ENCODE measurements around the gene FAM53A.

The FAM53A gene

GRCh38 chr4:1691737-1692373 lies 7.7 kb upstream of the FAM53A start:
- no peaks in the 10 kb centered on the region for H3K79me2 ChIP-seq (ENCODE audit: control insufficient read depth, insufficient read depth, low read length)
- WGBS (ENCODE audit: extremely low coverage, insufficient coverage, low lambda C conversion rate) = no CpG with 5 or more reads among the region's 9 CpGs
- no peak overlapping the region for H3K27ac ChIP-seq (ENCODE audit: low read depth, low read length)
- no peak overlapping the region for H2AK5ac ChIP-seq (ENCODE audit: low read length)
- no peak overlapping the region for H2BK5ac ChIP-seq (ENCODE audit: low read length)
- no peak overlapping the region for H3K4ac ChIP-seq (ENCODE audit: low read depth, low read length)
- no peak overlapping the region for H4K8ac ChIP-seq (ENCODE audit: low read depth, low read length)
- H3K56ac ChIP-seq (ENCODE audit: low read length) = no peak overlapping the region
- H3K4me3 ChIP-seq (ENCODE audit: low read length) = no peak overlapping the region
- H3K36me3 ChIP-seq (ENCODE audit: control insufficient read depth, insufficient read depth, low read length) = peaks cover 7% of the 10 kb centered on the region
- H2BK120ac ChIP-seq (ENCODE audit: low read depth, low read length) = no peak overlapping the region
- no peaks in the 10 kb centered on the region for H3K27me3 ChIP-seq (ENCODE audit: insufficient read depth, low read length, poor library complexity)
- no peaks in the 10 kb centered on the region for H3K4me1 ChIP-seq (ENCODE audit: control insufficient read depth, low read depth, low read length)
- no peak overlapping the region for H3K9ac ChIP-seq (ENCODE audit: low read length)
- H4K5ac ChIP-seq (ENCODE audit: low read length) = no peak overlapping the region
- no peak overlapping the region for H3K18ac ChIP-seq (ENCODE audit: low read length)
- no peak overlapping the region for H3K4me2 ChIP-seq (ENCODE audit: low read length)
- no peaks in the 10 kb centered on the region for H3K79me1 ChIP-seq (ENCODE audit: low read length)
- H3K23ac ChIP-seq (ENCODE audit: low read length) = no peak overlapping the region
- DNase-seq = no peak
- no peak overlapping the region for H2BK15ac ChIP-seq (replicated peaks; ENCODE audit: low read depth)

- no peak overlapping the region for H2BK120ac ChIP-seq (ENCODE audit: low read depth, low read length)
- no peaks in the 10 kb centered on the region for H3K27me3 ChIP-seq (ENCODE audit: insufficient read depth, low read length, poor library complexity)
- H3K79me1 ChIP-seq (ENCODE audit: low read length) = no peaks in the 10 kb centered on the region
- no peak overlapping the region for H4K8ac ChIP-seq (ENCODE audit: low read depth, low read length)
- H3K36me3 ChIP-seq (ENCODE audit: control insufficient read depth, insufficient read depth, low read length) = peaks cover 7% of the 10 kb centered on the region
- no peak for DNase-seq
- H2AK5ac ChIP-seq (ENCODE audit: low read length) = no peak overlapping the region
- no peak overlapping the region for H2BK5ac ChIP-seq (ENCODE audit: low read length)
- H3K4me1 ChIP-seq (ENCODE audit: control insufficient read depth, low read depth, low read length) = no peaks in the 10 kb centered on the region
- H3K23ac ChIP-seq (ENCODE audit: low read length) = no peak overlapping the region
- WGBS (ENCODE audit: extremely low coverage, insufficient coverage, low lambda C conversion rate) = no CpG with 5 or more reads among the region's 3 CpGs
- H3K4ac ChIP-seq (ENCODE audit: low read depth, low read length) = no peak overlapping the region
- no peak overlapping the region for H3K9ac ChIP-seq (ENCODE audit: low read length)
- no peak overlapping the region for H3K18ac ChIP-seq (ENCODE audit: low read length)
- H3K79me2 ChIP-seq (ENCODE audit: control insufficient read depth, insufficient read depth, low read length) = no peaks in the 10 kb centered on the region
- no peak overlapping the region for H4K5ac ChIP-seq (ENCODE audit: low read length)
- no peak overlapping the region for H3K4me3 ChIP-seq (ENCODE audit: low read length)
- no peak overlapping the region for H3K27ac ChIP-seq (ENCODE audit: low read depth, low read length)
- no peak overlapping the region for H3K56ac ChIP-seq (ENCODE audit: low read length)
- no peak overlapping the region for H2BK15ac ChIP-seq (replicated peaks; ENCODE audit: low read depth)
- H3K4me2 ChIP-seq (ENCODE audit: low read length) = no peak overlapping the region
Measured at GRCh38 chr4:1690698-1691097, 6.6 kb upstream of the FAM53A start.

GRCh38 chr4:1686440-1687036 lies 2.4 kb upstream of the FAM53A start:
- Histone ChIP-seq H3K27me3 (ENCODE audit: insufficient read depth, low read length, poor library complexity) (peaks cover 9% of the 10 kb centered on the region), H3K4me2 (ENCODE audit: low read length) (no peak overlapping the region), H3K4me3 (ENCODE audit: low read length) (no peak overlapping the region), H4K5ac (ENCODE audit: low read length) (no peak overlapping the region), H3K36me3 (ENCODE audit: control insufficient read depth, insufficient read depth, low read length) (no peaks in the 10 kb centered on the region), H3K18ac (ENCODE audit: low read length) (no peak overlapping the region), H3K79me1 (ENCODE audit: low read length) (no peaks in the 10 kb centered on the region), H3K27ac (ENCODE audit: low read depth, low read length) (no peak overlapping the region), H3K4me1 (ENCODE audit: control insufficient read depth, low read depth, low read length) (no peaks in the 10 kb centered on the region), H4K8ac (ENCODE audit: low read depth, low read length) (no peak overlapping the region), H2BK5ac (ENCODE audit: low read length) (no peak overlapping the region), H3K4ac (ENCODE audit: low read depth, low read length) (no peak overlapping the region), H2BK120ac (ENCODE audit: low read depth, low read length) (no peak overlapping the region), H3K23ac (ENCODE audit: low read length) (no peak overlapping the region), H2AK5ac (ENCODE audit: low read length) (no peak overlapping the region), H3K9ac (ENCODE audit: low read length) (no peak overlapping the region), H3K79me2 (ENCODE audit: control insufficient read depth, insufficient read depth, low read length) (no peaks in the 10 kb centered on the region), H3K56ac (ENCODE audit: low read length) (no peak overlapping the region), H2BK15ac (replicated peaks; ENCODE audit: low read depth) (no peak overlapping the region)
- no CpG with 5 or more reads among the region's 7 CpGs for WGBS (ENCODE audit: extremely low coverage, insufficient coverage, low lambda C conversion rate)
- DNase-seq = no peak

GRCh38 chr4:1685235-1686150 lies 1.4 kb upstream of the FAM53A start:
- H3K4me3 ChIP-seq (ENCODE audit: low read length) = no peak overlapping the region
- no peak overlapping the region for H2BK15ac ChIP-seq (replicated peaks; ENCODE audit: low read depth)
- H3K4me2 ChIP-seq (ENCODE audit: low read length) = no peak overlapping the region
- no peak overlapping the region for H3K27ac ChIP-seq (ENCODE audit: low read depth, low read length)
- no peak for DNase-seq
- H3K18ac ChIP-seq (ENCODE audit: low read length) = no peak overlapping the region
- H4K8ac ChIP-seq (ENCODE audit: low read depth, low read length) = no peak overlapping the region
- peaks cover 9% of the 10 kb centered on the region for H3K27me3 ChIP-seq (ENCODE audit: insufficient read depth, low read length, poor library complexity)
- no peak overlapping the region for H3K9ac ChIP-seq (ENCODE audit: low read length)
- H3K79me2 ChIP-seq (ENCODE audit: control insufficient read depth, insufficient read depth, low read length) = no peaks in the 10 kb centered on the region
- H2BK120ac ChIP-seq (ENCODE audit: low read depth, low read length) = no peak overlapping the region
- H2AK5ac ChIP-seq (ENCODE audit: low read length) = no peak overlapping the region
- H3K36me3 ChIP-seq (ENCODE audit: control insufficient read depth, insufficient read depth, low read length) = no peaks in the 10 kb centered on the region
- no peak overlapping the region for H3K23ac ChIP-seq (ENCODE audit: low read length)
- H3K4ac ChIP-seq (ENCODE audit: low read depth, low read length) = no peak overlapping the region
- no peak overlapping the region for H4K5ac ChIP-seq (ENCODE audit: low read length)
- H3K79me1 ChIP-seq (ENCODE audit: low read length) = no peaks in the 10 kb centered on the region
- H3K56ac ChIP-seq (ENCODE audit: low read length) = no peak overlapping the region
- no CpG with 5 or more reads among the region's 23 CpGs for WGBS (ENCODE audit: extremely low coverage, insufficient coverage, low lambda C conversion rate)
- H3K4me1 ChIP-seq (ENCODE audit: control insufficient read depth, low read depth, low read length) = no peaks in the 10 kb centered on the region
- H2BK5ac ChIP-seq (ENCODE audit: low read length) = no peak overlapping the region

GRCh38 chr4:1684506-1685234 lies 557 bp upstream of the FAM53A start:
- H3K4me3 ChIP-seq (ENCODE audit: low read length) = no peak overlapping the region
- no peak for DNase-seq
- no peak overlapping the region for H2BK15ac ChIP-seq (replicated peaks; ENCODE audit: low read depth)
- peak overlapping the region; percentile 40 for H3K9ac ChIP-seq (ENCODE audit: low read length)
- no peak overlapping the region for H4K8ac ChIP-seq (ENCODE audit: low read depth, low read length)
- H3K79me2 ChIP-seq (ENCODE audit: control insufficient read depth, insufficient read depth, low read length) = no peaks in the 10 kb centered on the region
- no peak overlapping the region for H3K18ac ChIP-seq (ENCODE audit: low read length)
- H3K56ac ChIP-seq (ENCODE audit: low read length) = peak overlapping the region; percentile 79
- H2BK5ac ChIP-seq (ENCODE audit: low read length) = no peak overlapping the region
- WGBS (ENCODE audit: extremely low coverage, insufficient coverage, low lambda C conversion rate) = no CpG with 5 or more reads among the region's 66 CpGs
- H3K36me3 ChIP-seq (ENCODE audit: control insufficient read depth, insufficient read depth, low read length) = no peaks in the 10 kb centered on the region
- H3K4me2 ChIP-seq (ENCODE audit: low read length) = peak overlapping the region; percentile 25
- no peaks in the 10 kb centered on the region for H3K79me1 ChIP-seq (ENCODE audit: low read length)
- no peaks in the 10 kb centered on the region for H3K4me1 ChIP-seq (ENCODE audit: control insufficient read depth, low read depth, low read length)
- peaks cover 9% of the 10 kb centered on the region for H3K27me3 ChIP-seq (ENCODE audit: insufficient read depth, low read length, poor library complexity)
- H2AK5ac ChIP-seq (ENCODE audit: low read length) = no peak overlapping the region
- H4K5ac ChIP-seq (ENCODE audit: low read length) = no peak overlapping the region
- no peak overlapping the region for H3K4ac ChIP-seq (ENCODE audit: low read depth, low read length)
- H2BK120ac ChIP-seq (ENCODE audit: low read depth, low read length) = no peak overlapping the region
- H3K23ac ChIP-seq (ENCODE audit: low read length) = no peak overlapping the region
- no peak overlapping the region for H3K27ac ChIP-seq (ENCODE audit: low read depth, low read length)

Measured in mesendoderm (in vitro differentiated cells).